Astrocyte (in vitro differentiated cells and primary cell): ENCODE data around the gene NTM. TPM values are rescaled to one million over a fixed set of nuclear protein-coding genes. Genes with fewer than 3 reads are reported as not detected.

Experiments
- DNase-seq: peaks from one replicate; pipeline ENCODE4 v3.0.0-alpha.2; 2010; ENCODE audit warnings: low read depth
- FAIRE-seq: peaks from 2 replicates; lab custom pipeline; 2011; peaks lifted over from hg19 to GRCh38; lab: Jason Lieb, UNC
- H2AFZ ChIP-seq: 2 replicates; pipeline ENCODE4 v1.6.0; 2012; ENCODE audit warnings: low read depth, low read length, inconsistent platforms
- H3K27ac ChIP-seq: 2 replicates; pipeline ENCODE4 v1.5.1; 2011; ENCODE audit warnings: low read depth, low read length, inconsistent platforms
- H3K27me3 ChIP-seq: 2 replicates; pipeline ENCODE4 v1.6.0; 2011; ENCODE audit warnings: low read length, inconsistent platforms; ENCODE audit not compliant: insufficient read depth
- H3K36me3 ChIP-seq: 2 replicates; pipeline ENCODE4 v1.5.1; 2011; ENCODE audit warnings: low read length, inconsistent platforms; ENCODE audit not compliant: insufficient read depth
- H3K4me1 ChIP-seq: 2 replicates; pipeline ENCODE4 v1.5.1; 2011; ENCODE audit warnings: low read length, inconsistent platforms; ENCODE audit not compliant: insufficient read depth
- H3K4me2 ChIP-seq: 2 replicates; pipeline ENCODE4 v1.6.0; 2012; ENCODE audit warnings: low read length, inconsistent platforms
- H3K4me3 ChIP-seq: 2 replicates; pipeline ENCODE4 v1.5.1; 2011; ENCODE audit warnings: low read depth, mild to moderate bottlenecking, low read length, inconsistent platforms; ENCODE audit not compliant: insufficient read depth
- H3K79me2 ChIP-seq: 2 replicates; pipeline ENCODE4 v1.6.0; 2012; ENCODE audit warnings: mild to moderate bottlenecking, low read length, inconsistent platforms; ENCODE audit not compliant: insufficient read depth
- H3K9ac ChIP-seq: 2 replicates; pipeline ENCODE4 v1.6.0; 2012; ENCODE audit warnings: mild to moderate bottlenecking, low read length, inconsistent platforms
- H3K9me3 ChIP-seq: 2 replicates; pipeline ENCODE4 v1.5.1; 2012; ENCODE audit warnings: low read depth, mild to moderate bottlenecking, low read length, inconsistent platforms; ENCODE audit not compliant: insufficient read depth
- H4K20me1 ChIP-seq: 2 replicates; pipeline ENCODE4 v1.6.0; 2012; ENCODE audit warnings: low read length, inconsistent platforms; ENCODE audit not compliant: insufficient read depth
- H3K27ac Mint-ChIP-seq: one replicate; pipeline ENCODE4 v1.8.0; 2021; ENCODE audit warnings: mild to moderate bottlenecking, mixed read lengths; ENCODE audit not compliant: unreplicated experiment
- H3K27me3 Mint-ChIP-seq: one replicate; pipeline ENCODE4 v1.8.0; 2021; ENCODE audit warnings: low read depth, mixed read lengths; ENCODE audit not compliant: unreplicated experiment
- H3K36me3 Mint-ChIP-seq: one replicate; pipeline ENCODE4 v1.8.0; 2021; ENCODE audit warnings: low read depth, mixed read lengths; ENCODE audit not compliant: unreplicated experiment
- H3K4me1 Mint-ChIP-seq: one replicate; pipeline ENCODE4 v1.8.0; 2021; ENCODE audit warnings: low read depth, mixed read lengths; ENCODE audit not compliant: unreplicated experiment
- H3K4me3 Mint-ChIP-seq: one replicate; pipeline ENCODE4 v1.8.0; 2021; ENCODE audit warnings: mild to moderate bottlenecking, moderate library complexity, mixed read lengths; ENCODE audit not compliant: unreplicated experiment
- H3K9me3 Mint-ChIP-seq: one replicate; pipeline ENCODE4 v1.8.0; 2021; ENCODE audit warnings: mild to moderate bottlenecking, mixed read lengths; ENCODE audit not compliant: unreplicated experiment
- EZH2 ChIP-seq: IDR thresholded peaks from 2 replicates; pipeline ENCODE4 v1.6.1; 2012; ENCODE audit warnings: mild to moderate bottlenecking, low read length, inconsistent platforms; ENCODE audit not compliant: insufficient read depth
- total RNA-seq: library from RNA; stranded (reverse); gene quantifications from 2 replicates; pipeline ENCODE4 v1.2.1, GENCODE V29; 2021
- TF ChIP-seq, protein P1 (sequence below): IDR thresholded peaks from 2 replicates; pipeline ENCODE4 v1.5.1; 2011; ENCODE audit warnings: low read depth, mild to moderate bottlenecking, inconsistent platforms, low read length, moderate library complexity; ENCODE audit not compliant: insufficient read depth

NTM gene
- total RNA-seq, 1 donor from 2014 or later: 98.2 TPM

DNA sequence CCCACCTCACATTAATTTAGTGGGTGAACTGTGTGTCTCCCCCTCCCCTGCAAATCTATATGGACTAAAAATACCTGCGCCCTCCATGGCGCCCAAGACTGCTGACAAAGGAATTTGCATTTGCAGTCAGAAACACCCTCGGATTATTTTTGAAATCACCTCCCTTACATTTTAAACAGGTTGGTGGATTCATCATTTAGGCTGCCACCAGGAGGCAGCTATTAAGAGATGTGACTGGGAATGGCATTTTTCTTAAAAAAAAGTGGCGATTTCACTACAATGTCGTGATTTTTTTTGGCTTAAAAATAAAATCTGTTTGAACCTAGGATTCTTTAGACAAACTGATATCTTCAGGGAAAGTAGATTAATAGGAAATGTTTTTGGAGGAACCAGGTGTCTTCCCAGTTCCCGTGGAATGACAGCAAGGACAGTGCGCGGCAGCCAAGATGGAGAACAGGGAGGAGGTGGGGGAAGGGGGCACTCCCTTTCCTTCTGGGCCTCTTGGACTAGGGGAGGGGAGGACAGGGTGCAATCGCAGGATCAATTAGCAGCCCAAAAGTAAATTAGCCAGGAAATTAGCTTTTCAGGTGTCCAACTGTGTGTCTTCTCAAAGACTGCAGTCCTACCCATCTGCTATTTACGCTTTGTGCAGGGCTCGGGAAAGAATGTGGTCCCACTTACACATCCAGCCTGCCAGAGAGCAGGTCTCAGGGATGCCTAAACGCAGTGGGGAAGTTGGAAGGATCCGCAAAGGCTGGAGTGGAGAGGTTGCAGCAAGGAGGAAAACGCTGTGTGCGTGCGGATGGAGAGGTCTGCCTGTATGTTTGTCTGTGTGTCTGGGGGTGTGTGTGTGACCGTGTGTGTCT, 496.4 kb downstream of the NTM start:
- FAIRE-seq (no peak), DNase-seq (no peak)
- no peak overlapping the region for H3K4me3 Mint-ChIP-seq
- no peaks in the 10 kb centered on the region for H3K27me3 ChIP-seq
- H3K4me1 ChIP-seq: peaks cover 8% of the 10 kb centered on the region
- no peak overlapping the region for H3K4me2 ChIP-seq
- TF ChIP-seq EZH2: no peak
- TF ChIP-seq, protein P1, sequence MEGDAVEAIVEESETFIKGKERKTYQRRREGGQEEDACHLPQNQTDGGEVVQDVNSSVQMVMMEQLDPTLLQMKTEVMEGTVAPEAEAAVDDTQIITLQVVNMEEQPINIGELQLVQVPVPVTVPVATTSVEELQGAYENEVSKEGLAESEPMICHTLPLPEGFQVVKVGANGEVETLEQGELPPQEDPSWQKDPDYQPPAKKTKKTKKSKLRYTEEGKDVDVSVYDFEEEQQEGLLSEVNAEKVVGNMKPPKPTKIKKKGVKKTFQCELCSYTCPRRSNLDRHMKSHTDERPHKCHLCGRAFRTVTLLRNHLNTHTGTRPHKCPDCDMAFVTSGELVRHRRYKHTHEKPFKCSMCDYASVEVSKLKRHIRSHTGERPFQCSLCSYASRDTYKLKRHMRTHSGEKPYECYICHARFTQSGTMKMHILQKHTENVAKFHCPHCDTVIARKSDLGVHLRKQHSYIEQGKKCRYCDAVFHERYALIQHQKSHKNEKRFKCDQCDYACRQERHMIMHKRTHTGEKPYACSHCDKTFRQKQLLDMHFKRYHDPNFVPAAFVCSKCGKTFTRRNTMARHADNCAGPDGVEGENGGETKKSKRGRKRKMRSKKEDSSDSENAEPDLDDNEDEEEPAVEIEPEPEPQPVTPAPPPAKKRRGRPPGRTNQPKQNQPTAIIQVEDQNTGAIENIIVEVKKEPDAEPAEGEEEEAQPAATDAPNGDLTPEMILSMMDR: peak; percentile 9
- no peak overlapping the region for H3K27ac ChIP-seq
- no peak overlapping the region for H2AFZ ChIP-seq
- H3K36me3 ChIP-seq: no peaks in the 10 kb centered on the region
- H3K79me2 ChIP-seq: no peaks in the 10 kb centered on the region
- H3K9me3 Mint-ChIP-seq: no peaks in the 10 kb centered on the region
- H3K27me3 Mint-ChIP-seq: peaks cover 6% of the 10 kb centered on the region
- peaks cover 15% of the 10 kb centered on the region for H3K4me1 Mint-ChIP-seq
- no peaks in the 10 kb centered on the region for H3K9me3 ChIP-seq
- H3K27ac Mint-ChIP-seq: no peak overlapping the region
- H3K9ac ChIP-seq: no peak overlapping the region
- H4K20me1 ChIP-seq: no peaks in the 10 kb centered on the region
- no peaks in the 10 kb centered on the region for H3K36me3 Mint-ChIP-seq
- no peak overlapping the region for H3K4me3 ChIP-seq

DNA sequence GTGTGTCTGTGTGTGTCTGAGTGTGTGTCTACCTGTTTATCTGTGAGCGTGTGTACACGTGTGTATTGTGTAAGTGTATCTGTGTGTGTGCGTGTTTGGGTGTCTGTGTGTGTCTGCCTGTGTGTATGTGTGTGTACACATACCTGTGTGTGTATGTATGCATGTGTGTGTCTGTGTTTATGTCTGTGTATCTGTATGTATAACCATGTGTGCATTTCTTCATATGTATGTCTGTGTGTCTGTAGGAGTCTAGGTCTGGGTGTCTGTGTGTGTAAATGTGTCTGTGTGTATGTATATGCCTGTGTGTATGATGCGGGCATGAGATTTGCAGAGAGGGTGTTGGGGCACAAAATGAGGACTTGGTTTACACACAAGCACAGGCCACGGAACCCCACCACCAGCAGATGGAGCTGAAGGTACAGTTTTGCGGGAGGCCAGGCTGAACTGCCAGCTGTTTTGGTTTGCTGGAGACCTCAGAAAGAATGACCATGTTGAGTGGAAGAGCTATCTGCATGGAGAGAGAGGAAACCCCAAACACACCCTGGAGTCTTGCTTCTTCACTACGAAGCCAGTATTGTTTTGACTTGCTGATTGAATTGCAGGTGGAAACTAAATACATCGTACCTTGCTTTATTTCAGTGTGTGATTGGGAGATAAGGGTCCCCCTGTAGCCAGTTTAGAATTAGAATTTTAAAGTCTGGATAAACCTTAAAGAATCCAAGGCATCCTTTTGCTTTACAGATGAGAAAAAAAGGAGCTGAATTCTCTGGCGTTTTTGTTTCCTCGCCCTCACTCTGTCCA, 497.2 kb downstream of the NTM start:
- Histone ChIP-seq H3K4me3 (no peak overlapping the region), H3K4me2 (no peak overlapping the region), H3K27ac (no peak overlapping the region), H3K36me3 (no peaks in the 10 kb centered on the region), H4K20me1 (no peaks in the 10 kb centered on the region), H3K79me2 (no peaks in the 10 kb centered on the region), H3K4me1 (peaks cover 8% of the 10 kb centered on the region), H3K9ac (peak overlapping the region; percentile 38), H2AFZ (no peak overlapping the region), H3K9me3 (no peaks in the 10 kb centered on the region), H3K27me3 (no peaks in the 10 kb centered on the region)
- Mint-ChIP-seq H3K36me3 (no peaks in the 10 kb centered on the region), H3K9me3 (no peaks in the 10 kb centered on the region), H3K27me3 (peaks cover 6% of the 10 kb centered on the region), H3K27ac (peak overlapping the region; percentile 88), H3K4me3 (no peak overlapping the region), H3K4me1 (peaks cover 13% of the 10 kb centered on the region)
- DNase-seq: peak; percentile 69
- peak; percentile 71 for FAIRE-seq
- no peak for TF ChIP-seq EZH2
- TF ChIP-seq, protein P1: peak; percentile 98
